Activated CD4-positive, alpha-beta T cell treated with anti-CD3 and anti-CD28 coated beads, Interleukin-10, Interleukin-2, amounts not matched to agents 100 ng/mL and 50 ng/mL, durations not matched to agents 16 hours and 8 hours (primary cell): Measurements from ENCODE around the gene CD209.

ENCODE experiments used
- DNase-seq: peaks from one replicate; pipeline ENCODE4 v3.0.0-alpha.2; 2020

The CD209 gene

DNA sequence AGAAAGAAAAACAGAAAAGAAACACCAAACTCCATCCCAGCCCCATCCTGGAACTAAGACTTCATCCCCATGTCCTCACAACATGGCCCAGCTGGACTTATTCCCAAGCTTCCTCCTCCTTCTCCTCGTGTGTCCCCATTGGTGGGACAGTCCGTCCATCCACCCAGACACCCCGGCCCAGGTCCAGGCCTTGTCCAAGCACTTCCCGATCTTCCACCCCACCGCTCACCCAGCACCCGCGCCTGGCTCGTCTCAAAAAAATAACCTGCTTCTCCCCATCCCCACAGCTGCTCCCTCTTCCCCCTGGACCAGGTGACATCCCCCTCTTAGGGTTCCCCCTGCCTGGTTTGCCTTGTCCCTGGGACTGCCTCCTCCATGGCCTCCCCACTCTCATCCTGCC lies 44.0 kb downstream of the CD209 start:
- DNase-seq = no peak

DNA sequence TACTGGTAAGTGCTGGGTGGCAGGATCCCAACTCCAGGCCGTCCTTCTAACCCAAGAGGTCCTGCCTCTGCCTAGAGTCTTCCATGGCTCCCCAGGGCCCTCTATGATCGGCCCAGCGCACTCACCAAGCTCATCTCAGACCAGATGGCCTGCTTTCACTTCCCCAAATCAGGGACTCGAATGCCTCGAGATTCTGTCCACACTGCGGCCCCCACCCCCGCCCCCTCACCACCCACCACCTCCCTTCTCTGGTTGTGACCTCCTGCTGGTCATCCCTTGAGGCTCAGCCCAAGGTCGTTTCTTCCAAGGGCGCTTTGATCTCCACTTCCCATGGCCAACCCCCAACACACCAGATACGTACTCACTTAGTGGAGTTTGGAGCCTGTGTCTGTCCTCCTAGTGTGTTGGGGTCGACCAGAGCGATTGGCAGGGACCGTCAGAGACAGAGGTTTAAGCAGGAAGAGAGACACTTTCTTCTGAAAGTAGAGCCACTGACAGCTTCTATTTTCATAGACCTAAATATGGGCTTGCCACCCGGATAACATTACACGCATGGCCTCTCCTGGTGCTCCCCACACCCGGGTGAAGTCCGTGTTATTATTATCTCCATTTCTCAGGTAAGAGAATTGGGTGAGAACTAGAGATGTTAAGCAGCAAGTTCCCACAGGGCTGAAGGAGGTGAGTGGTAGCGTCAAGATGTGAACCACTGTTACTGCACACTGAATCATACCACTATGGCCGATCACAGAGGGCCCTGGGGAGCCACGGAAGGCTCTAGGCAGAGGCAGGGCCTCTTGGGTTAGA lies 45.5 kb downstream of the CD209 start, which contains the start of gene FCER2:
FCER2 (minus strand) TSS at position 478 of the 804 bp plus-strand sequence. CDS start 2,371 bp downstream, outside the sequence.
- DNase-seq = no peak

DNA sequence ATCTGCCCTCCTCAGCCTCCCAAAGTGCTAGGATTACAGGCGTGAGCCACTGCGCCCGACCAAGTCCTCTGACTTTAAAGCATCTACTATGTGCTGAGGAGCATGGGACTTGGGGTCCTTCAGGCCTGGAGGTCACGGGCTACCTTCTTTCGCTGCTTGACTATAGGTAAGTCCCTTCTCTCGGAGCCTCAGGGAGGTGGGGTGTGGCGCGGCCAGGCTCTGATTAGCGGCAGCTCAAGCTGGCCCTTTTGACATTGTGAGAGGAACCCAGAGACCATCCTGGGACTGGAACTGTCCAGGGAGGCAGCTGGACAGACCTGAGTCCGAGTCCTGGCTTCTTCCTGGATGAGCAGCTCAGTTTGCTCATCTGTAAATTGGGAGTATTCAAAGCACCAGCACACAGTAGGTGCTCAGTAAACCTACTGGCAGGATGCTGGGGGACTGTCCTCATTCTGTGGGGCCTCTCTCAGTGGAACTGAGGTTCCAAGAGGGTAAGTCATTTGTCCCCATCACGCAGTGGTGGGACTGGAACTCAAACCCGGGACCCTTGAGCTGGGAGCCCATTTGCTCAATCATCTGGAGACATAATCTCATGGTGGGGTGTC lies 46.2 kb downstream of the CD209 start:
- DNase-seq = no peak

DNA sequence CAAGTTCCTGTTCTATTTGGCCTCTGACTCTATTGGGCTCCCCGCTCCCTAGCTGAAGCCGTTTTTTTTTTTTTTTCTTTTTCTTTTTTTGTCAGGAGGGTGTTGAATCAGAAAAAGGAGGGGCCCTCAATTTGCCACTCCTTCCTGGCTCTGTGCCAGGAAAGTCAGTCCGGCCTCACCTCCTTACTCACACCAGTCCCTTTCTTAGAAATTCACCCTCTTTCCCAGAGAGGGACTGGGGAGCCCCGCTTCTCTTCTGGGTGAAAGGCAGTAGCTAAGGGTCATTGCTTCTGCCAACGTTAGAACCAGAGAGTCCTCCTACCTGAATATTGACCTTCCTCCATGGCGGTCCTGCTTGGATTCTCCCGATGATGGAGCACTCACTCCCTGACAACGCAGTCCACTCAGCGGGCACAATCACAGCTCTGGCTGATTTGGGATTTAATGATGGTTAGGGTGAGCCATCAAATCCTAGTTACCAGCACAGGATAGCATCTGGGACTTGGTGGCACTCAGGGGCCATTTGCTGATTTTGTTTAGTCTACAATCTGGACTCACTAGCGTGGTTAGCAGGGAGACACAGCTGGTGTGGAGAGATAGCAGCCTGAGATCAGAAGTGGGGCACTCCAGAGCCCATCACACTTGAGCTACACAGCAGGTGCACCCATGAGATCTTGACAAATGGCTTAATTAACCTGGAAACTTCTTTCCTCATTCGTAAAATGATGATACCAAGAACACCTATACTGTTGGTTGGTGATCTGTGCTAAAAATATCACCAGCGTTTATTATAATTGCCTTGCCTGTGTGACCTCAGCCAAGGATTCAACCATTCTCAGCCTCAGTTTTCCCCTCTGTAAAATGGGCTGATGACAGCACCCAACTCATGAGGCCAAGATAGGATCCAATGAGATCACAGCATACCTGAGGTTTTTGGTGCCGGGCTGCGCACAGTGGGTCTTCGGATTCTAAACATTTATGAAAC lies 47.6 kb downstream of the CD209 start:
- peak; percentile 52 for DNase-seq

DNA sequence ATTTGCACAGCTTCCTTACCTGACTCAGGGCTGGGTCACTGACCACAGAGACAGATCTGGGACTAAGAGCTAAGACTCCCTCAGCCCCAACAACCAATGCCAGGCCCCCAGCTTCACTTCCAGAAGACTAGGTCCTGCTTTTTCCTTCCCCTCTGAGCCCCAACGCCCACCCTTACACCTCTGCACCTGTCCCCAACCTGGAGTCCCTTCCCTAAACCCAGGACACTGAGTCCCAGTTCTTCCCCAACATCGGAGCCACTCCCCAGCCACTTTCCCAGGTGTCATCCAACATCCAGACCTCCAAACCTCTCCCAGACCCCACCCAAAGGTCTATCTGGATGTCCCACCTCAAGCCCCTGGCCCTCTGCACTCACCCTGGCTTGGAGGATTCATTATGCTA lies 48.3 kb downstream of the CD209 start:
- no peak for DNase-seq

DNA sequence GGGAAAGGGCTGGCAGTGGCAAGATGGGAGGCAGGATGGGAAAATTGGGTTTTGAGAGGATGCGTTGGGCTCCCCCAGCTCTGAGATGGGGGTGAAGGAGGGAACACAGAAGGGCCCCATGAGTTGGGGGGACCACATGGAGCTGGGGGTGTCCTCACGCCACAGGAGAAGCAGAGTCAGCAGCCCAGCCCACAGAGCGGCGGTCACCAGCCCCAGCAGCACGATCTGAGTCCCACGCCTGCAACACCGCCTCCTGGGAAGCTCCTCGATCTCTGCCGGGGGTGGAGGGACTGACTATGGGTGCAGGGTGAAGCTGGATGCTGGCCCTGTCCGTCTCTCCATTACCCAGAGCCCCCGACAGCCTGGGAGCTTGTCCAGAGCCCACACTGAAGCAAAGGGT lies 48.8 kb downstream of the CD209 start:
- no peak for DNase-seq

DNA sequence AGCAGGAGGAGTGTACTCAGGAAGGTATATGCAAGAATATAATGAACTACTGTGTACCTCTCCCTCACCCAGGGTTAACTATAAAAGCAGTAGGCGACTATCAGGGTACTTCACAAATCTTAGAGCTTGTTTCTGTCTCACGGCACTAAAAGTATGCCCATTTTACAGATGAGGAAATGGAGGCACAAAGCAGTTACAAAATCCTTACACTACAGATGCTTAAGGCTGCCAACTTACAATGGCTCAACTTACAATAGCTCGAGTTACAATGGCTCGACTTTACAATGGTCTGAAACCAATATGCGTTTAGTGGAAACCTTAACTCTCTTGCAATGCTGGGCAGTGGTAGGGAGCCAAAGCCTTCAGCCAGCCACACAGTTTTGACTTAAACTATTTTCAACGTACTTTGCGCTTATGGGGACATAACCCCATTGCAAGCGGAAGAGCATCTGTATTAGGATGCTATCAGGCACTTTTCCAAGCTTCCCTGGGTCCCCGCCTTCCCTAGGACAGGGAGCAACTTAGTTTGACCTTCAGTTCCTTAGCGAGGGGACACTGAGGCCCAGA lies 49.5 kb downstream of the CD209 start:
- DNase-seq = no peak

DNA sequence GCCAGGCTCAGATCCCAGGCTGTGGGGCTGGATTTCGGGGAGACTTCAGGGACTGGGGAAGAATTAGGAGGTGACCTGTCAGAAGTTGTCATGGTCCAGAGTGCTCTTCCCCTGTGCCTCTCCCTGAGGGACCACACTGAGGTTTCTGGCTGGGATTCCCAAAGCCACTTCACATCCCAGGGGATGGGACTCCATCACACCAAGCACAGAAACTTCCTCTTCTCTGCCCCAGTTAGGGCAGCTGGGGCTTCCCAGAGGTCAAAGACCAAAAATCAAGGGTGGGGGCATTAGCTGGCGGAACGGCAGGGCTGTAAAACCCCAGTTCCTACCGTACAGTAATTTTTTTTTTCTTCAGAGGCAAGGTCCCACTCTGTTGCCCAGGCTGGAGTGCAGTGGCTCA lies 52.8 kb downstream of the CD209 start:
- DNase-seq = no peak

DNA sequence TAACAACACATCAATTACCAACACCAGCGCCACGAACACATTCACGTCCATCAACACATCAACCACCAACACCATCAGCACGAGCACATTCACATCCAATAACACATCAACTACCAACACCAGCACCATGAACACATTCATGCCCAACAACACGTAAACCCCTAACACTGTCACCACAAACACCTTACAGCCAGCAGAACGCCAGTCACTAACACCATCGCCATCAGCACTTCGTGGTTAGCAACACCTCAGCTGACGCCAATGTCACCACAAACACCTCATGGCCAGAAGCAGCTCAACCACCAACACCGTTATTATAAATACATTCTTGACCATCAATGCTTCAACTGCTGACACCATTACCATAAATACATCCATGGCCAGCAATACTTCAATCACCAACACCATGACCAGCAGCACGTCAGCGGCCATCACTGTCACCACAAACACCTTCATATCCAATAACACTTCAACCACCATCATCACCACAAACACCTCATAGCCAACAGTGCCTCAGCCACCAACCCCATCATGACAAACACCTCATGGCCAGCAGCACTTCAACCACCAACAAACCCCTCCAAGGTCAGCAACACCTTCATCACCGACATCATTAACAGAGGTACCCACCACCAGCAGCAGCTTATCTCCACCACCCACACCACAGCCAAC lies 54.8 kb downstream of the CD209 start:
- DNase-seq = peak; percentile 32

DNA sequence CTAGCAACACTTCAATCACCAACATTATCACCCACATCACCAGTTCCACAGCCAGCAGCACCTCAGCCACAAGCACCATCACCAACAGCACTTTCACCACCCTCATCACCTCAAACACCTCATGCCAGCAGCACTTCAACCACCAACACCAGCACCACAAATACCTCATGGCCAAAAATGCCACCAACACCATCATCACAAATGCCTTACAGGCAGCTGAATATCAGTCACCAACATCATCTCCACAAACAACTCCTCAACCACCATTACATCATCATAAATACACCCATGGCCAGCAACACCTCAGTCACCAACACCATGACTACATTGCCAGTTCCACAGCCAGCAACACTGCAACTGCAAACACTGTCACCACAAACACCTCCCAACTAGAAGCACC lies 55.8 kb downstream of the CD209 start:
- peak; percentile 18 for DNase-seq

DNA sequence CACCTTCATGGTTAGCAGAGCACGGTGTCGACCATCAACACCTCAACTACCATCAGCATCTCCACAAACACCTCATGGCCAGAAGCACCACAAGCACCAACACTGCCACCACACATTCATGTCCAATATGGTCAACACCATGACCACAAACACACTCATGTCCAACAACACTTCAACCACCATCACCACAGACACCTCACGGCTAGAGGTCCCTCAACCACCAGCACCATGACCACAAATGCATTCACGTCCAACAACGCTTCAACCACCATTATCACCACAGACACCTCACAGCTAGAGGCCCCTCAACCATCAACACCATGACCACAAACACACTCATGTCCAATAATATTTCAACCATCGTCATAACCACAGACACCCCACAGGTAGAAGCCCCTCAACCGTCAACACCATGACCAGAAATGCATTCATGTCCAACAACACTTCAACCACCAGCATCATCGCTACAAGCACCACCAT lies 56.5 kb downstream of the CD209 start:
- DNase-seq = peak; percentile 19
